GM21717 (cell line): ENCODE results near the gene ERGIC1.
"Not testable (repeated sequence)": the region's sequence is repeated elsewhere in the genome, so short reads cannot be mapped to it uniquely, and the experiment has no call there.

Experiments
- ATAC-seq: cut with Tn5 transposase; IDR thresholded peaks from one replicate; pipeline ENCODE4 v1.9.1; 2021; ENCODE audit warnings: mild to moderate bottlenecking, moderate library complexity; ENCODE audit not compliant: unreplicated experiment

The ERGIC1 gene, protein sequence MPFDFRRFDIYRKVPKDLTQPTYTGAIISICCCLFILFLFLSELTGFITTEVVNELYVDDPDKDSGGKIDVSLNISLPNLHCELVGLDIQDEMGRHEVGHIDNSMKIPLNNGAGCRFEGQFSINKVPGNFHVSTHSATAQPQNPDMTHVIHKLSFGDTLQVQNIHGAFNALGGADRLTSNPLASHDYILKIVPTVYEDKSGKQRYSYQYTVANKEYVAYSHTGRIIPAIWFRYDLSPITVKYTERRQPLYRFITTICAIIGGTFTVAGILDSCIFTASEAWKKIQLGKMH

DNA sequence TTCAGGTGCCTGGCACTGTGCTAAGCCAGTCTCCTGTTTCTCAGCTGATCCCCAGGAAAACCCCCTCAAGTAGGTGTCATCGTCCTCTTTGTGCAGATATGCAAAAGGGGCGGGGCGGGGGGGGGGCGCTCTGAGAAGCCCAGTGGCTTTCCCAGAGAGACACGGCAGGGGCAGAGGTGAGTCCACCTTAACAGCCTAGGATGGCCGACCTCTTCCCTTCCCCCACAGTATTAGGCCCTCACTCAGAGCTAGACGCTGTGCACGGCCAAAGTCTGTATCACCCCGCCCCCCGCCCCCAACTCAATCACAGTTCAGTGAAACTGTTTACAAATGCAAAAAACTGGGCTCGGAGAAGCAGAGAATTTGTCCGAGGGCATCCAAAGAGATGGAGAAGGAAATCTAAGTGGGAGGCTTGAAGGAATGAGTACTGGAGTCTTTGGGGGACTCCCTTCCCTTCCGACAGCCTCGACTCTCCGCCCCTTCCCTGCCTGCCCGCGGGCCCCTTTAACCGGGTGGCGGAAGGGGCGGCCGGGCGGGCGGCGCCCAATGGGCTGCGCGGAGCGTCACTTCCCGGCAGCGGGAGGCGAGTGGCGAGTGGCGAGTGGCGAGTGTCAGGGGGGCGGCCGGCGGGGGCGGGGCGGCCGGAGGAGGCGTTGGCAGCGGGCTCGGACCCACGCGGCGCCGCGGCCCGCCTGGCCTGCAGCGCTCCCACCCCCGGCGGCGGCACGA, at the start of gene ERGIC1:
TSS of gene ERGIC1 (plus strand) at position 566 of the 729 bp plus-strand sequence. CDS start at position 729, 163 bp downstream.
- ATAC-seq = peak; percentile 61

- no peak for ATAC-seq
Observed at GRCh38 chr5:172785429-172786088, 48.5 kb upstream of the ERGIC1 start.

DNA sequence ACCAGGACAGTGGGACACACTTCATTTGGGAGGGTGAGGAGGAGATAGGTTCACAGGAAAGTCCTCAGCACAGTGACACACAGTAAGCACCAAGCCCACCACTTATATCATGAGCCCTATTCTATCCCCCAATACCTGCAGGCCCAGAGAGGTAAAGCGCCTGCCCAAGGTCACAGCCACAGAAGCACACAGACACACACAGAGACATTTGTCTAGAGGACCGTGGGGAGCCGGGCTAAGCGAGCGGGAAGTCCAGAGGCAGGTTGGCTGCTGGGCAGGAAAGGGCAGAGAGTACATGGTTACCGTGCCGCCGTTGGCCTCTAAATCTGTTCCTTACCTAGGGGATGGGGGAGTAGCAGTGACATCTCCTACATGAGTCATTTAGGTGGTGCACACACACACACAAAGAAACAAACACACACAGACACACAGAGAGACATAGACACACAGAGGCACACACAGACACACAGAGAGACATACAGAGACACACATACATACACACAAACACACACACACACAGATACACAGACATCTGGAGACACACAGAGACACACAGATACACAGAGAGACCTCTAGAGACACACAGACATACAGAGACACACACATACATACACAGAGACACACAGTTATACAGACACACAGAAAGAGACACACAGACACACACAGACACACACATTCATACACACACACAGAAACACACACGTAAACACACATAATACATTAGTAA, 47.2 kb upstream of the ERGIC1 start:
- ATAC-seq = no peak

- ATAC-seq = not testable (repeated sequence)
Observed at GRCh38 chr5:172787538-172787937, 46.5 kb upstream of the ERGIC1 start.

DNA sequence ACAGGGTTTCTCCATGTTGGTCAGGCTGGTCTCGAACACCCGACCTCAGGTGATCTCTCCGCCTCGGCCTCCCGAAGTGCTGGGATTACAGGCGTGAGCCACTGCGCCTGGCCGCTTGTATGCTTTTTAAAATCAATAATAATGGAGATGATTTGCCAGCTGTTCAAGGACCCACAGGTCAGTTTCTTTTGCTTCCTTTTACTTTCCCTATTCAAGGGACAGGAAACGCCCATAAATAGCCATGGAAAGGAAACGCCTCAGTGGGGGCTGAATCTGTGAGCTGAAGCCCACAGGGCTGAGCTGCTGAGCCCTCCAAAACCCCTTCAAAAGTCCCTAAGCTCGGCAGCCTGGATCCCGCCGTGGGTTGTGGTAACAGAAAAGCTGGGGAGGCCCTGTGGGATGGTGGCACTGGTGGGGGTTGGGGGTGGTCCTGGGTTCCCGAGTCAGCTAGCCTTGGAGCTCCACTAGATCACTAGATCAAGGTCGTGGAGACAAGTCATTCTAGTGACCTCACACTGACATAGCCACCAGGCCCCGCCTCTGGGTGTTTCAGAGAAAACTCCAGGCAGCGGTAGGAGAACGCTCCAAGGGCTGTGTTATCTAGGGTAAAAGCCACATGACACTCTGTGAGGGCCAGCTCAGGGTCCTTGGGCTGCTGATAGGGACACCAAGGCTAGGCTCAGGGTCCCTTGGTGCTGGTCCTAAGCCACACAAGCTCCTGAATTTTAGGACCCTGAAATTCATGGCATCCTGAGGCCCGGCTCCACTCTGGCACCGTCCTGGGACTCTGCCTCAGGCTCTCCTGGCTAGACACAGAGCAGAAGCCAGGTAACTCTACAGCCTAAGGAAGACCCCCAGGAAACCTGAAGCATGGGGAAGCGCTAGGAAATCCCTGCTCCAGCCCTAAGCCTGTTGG, 45.0 kb upstream of the ERGIC1 start:
- ATAC-seq = no peak

DNA sequence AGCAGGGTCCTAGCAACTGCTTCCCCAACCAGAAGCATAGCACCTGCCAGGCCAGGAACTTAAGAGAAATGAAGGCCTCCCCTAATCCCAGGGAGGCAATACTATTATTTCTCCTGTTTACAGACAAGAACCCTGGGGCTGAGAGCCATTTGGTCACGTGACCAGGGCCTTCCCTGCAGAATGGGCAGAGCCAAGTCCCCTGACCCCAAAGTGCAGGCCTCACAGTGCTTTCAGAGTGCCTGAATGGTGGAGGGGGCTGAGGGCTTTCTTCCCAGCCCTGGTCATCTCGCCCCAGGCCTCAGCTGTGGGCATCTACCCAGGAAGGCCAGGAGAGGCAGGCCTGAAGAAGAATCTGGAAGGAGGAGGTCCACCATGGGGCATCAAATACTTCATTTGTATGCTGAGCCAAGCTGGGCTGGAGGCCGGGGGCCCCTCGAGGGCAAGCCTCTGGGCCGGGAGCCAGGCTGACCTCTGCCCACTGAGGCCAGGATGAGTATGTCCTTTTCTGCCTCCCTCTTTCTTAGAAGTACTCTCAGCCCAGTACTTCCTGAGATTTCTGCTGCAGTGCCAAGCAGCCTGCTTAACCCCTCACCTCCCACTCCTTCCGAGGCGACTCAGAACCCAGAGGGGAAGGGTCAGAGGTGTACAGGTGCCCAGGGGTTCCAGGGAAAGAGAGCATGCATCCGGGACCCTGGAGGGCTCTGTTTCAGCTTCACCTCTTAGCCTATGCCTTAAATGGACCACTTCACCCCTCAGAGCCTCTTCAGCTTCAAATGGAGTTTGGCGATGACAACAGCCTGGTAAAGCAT, 44.2 kb upstream of the ERGIC1 start:
- ATAC-seq = no peak

- ATAC-seq = no peak
Observed at GRCh38 chr5:172790496-172790889, 43.6 kb upstream of the ERGIC1 start.

DNA sequence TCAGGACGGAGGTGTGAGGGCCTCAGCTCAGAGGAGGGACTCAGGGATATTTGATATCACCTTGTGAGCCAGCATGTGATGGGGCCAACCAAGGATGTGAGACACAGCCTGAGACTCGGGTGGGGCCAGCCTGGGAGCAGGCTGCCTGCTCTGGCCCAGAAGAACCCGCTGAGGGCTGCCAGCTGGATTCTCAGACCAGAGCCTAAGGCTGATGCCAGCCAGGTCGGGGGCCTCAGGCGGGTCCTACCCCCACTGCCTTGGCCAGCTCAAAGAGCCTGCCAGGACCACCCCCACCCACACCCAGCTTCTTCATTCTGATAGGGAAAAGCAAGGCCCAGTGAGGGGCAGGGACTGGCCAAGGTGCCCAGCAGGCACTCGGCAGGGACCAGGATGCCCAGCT, 42.8 kb upstream of the ERGIC1 start:
- no peak for ATAC-seq

DNA sequence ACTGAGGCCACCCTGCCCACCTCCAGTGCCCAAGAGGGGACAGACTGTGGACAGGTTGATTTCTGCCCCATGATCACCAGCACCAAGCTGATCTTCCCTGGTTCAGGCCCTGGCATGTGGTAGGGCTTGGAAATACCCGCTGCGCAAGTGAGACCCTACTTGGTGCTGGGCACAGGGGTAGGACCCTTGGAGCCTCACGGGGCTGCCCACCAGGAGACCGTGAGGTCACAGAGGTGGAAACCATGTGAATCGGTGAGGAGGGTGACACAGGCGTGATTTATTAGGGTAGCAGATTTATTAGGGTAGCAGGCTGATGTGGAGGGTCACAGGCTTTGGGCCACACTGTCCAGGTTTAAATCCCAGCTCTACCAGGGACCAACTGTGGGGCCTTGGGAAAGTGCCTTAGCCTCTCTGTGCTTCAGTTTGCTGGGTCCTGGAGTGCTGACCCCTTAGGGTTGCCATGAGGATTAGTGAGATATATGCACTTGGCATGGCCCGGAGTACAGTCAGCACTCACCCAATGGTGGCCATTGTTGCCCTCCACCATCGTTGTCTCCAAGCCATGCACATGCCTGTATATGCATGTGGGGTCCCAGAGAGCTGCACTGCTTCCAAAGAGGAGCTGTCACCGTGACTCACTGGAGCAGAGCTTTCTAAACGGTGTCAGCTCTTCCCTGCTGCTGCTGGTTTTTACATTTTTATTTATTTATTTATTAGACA, 42.2 kb upstream of the ERGIC1 start:
- no peak for ATAC-seq

- no peak for ATAC-seq
Observed at GRCh38 chr5:172792701-172793570, 41.1 kb upstream of the ERGIC1 start.

GRCh38 chr5:172793577-172794488, 40.2 kb upstream of the ERGIC1 start:
- ATAC-seq = peak; percentile 50

GRCh38 chr5:172795318-172795977, 38.6 kb upstream of the ERGIC1 start:
- no peak for ATAC-seq

DNA sequence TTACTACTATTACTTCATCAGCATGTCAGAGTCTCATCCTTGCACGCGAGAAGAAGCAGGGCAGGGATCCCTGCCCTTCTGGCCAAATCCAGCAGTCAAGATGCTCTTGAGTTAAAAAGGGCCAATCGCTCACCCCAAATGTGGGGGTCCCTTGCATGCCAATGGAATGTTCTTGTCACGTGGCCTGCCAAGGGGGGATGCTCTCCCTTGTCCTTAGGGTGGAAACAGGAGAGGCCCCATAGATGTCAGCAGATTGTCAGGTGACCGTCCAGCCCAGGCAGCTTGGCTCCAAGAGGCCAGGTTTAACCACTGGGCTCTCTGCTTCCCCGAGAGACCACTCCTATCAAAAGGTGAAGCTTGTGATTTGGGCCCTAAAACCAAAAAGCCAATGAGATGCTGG, 37.7 kb upstream of the ERGIC1 start:
- no peak for ATAC-seq

DNA sequence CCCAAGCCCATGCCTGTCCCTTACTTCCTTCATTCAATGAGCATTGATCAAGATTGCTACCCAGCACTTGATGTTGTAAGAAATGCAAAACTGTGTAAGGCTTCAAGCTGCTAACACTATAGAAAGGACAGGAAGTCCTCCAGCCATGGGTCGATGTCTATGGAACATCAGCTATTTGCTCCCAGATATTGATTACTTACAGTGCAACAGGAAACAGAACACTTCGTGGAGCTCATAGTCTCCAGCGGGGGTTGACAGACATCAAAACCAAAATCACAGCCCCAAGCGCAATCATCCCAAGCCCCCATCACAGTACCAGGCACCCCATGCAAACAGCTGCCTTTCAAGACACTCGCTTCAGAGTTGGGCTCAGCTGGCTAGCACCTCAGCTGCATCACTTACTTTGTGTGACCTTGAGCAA, 36.3 kb upstream of the ERGIC1 start:
- ATAC-seq = no peak

DNA sequence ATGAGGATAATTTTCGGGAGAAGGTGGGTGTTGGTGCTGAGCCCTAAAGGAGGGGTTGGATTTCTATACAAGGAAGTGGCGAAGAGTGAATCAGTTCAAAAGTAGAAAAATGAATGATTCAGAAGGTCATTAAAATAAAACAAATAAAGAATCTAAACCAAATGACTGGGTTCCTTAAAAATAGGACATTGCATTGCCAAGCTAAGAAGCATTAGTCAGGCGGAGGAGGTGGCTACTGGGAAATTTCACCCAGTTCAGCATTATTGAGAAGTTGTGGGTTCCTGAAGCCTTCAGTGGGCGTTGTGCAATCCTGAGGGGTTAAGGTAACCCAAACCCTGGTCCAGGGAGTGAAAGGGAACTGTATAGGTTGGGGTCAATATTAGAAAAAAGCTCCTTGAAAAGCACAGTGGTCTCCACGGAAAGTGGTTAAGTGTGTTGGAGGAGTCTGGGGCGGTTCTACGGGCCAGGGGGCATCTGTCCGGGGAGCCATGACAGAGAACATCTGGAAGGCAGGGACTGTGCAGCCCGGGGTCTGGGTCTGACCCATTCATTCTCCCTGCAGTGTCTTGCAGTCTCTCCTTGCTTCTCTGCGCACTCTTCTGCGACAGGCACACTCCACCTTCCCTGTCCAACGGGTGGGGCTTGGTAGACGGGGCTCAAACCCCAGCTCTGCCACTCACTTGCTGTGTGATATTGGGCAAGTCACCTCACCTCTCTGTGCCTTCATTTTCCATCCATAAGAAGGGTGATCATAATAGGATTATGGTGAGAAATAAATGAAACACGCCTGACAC, 35.4 kb upstream of the ERGIC1 start:
- ATAC-seq = no peak
